ENCODE data around the gene PACS1. TPM values are rescaled to one million over a fixed set of nuclear protein-coding genes. Genes with fewer than 3 reads are reported as not detected.

PACS1 gene
- total RNA-seq, 1 donor from 2014 or later: 26.6 TPM

DNA sequence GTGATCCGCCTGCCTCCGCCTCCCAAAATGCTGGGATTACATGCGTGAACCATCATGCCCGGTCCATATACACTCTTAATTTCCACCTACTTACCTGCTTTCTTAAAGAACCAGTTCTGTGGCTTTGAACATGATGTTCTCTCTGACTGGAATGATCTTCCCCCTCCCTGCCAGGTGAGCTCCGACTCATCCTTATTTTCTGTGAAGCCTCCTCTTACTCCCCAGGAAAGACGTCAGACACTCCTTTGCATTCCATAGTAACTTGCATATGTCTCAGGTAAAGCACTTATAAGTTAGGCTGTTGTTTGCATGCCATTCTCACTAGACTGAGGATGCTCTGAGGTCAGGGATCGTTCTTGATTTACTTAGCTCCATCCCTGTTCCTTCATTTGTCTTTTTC lies 106.6 kb downstream of the PACS1 start:
- DNase-seq (ENCODE audit: low read depth): no peak

DNA sequence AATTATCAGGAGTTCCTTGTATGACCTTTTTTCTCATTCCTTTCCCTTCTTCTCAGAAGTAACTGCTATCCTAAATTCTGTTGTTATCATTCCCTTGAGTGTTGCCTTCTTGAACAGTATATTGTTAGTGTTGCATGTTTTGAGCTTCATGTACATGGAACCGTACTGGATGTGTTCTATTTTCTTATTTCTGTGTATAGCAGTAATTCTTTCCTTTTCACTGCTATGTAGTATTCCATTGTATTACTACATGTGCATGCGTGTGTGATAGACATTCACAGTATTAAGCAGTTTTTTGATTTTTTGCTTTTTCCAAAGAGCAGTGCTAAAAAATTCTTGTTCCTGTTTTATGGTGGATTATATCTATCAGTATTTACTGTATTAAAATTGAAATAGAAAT lies 108.1 kb downstream of the PACS1 start:
- DNase-seq (ENCODE audit: low read depth): no peak

DNA sequence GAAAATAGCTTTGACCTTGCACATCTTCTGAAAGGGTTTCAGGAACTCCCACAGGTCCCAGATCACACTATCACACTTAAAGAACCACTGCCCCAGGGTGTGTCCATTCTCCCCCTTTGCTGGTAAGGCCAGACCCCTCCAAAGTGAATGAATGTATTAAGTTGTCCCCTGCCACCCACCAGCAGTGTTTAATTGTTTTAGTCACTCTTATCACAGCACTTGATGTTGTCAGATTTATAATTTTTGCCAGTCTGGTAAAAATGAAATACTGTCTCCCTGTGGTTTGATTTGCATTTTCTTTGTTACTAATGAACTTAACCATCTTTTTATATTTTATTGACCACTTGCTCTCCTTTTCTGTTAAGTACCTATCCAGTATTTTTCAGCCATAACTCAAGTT lies 108.8 kb downstream of the PACS1 start:
- DNase-seq (ENCODE audit: low read depth): no peak

GRCh38 chr11:66181632-66182315 lies 111.7 kb downstream of the PACS1 start:
- no peak for DNase-seq (ENCODE audit: low read depth)

GRCh38 chr11:66183494-66184048 lies 113.5 kb downstream of the PACS1 start:
- DNase-seq (ENCODE audit: low read depth): no peak

GRCh38 chr11:66184728-66185127 lies 114.7 kb downstream of the PACS1 start:
- DNase-seq (ENCODE audit: low read depth): no peak

- DNase-seq (ENCODE audit: low read depth): no peak
Observed at GRCh38 chr11:66186470-66186869, 116.4 kb downstream of the PACS1 start.

DNA sequence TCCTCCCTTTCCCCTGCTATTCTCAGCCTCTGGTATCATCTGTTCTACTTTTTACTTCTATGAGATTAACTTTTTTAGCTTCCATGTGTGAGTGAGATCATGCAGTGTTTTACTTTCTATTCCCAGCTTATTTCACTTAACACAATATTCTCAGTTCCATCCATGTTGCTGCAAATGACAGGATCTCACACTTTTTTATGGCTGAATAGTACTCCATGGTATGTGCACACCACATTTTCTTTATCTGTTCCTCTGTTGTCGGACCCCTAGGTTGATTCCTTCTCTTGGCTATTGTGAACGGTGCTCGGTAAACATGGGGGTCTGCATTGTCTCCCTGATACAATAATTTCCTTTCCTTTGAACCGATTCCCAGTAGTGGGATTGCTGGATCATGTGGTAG lies 117.4 kb downstream of the PACS1 start:
- no peak for DNase-seq (ENCODE audit: low read depth)

DNA sequence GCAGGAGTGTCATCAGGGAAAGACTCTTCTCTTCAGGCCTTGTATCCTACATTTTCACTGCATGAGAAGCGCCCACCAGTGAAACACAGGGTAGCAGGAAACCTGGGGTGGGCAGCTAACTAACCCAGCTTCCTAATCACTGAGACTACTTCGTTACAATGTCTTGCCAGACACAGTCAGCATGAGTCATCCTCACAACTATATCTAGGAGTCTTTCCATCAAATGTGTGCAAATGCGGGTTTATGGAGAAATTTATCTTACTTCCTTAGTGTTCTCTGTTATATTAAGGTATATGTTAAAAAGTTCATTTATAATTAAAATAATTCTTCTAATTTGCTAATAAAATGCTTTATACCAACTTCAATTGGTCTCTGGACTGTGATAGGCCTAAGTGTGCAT lies 118.5 kb downstream of the PACS1 start:
- DNase-seq (ENCODE audit: low read depth): no peak

- DNase-seq (ENCODE audit: low read depth): no peak
Observed at GRCh38 chr11:66189031-66189745, 119.1 kb downstream of the PACS1 start.

DNA sequence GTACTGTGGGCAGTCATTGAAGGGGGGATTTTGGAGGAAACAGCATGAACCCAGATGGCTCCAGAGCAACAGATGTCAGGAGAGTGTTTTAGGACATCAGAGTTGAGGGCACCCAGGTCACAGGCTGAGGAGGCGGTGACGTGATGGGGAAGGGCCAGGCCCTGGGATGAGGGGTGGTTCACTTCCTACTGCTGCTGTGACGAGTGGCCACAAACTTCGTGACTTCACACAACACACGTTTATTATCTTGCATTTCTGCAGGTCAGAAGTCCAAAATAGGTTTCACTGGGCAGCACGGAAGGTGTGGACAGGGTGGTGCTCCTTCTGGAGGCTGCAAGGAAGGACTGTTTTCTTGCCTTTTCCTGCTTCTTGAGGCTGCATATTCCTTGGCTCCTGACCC lies 120.7 kb downstream of the PACS1 start:
- no peak for DNase-seq (ENCODE audit: low read depth)

DNA sequence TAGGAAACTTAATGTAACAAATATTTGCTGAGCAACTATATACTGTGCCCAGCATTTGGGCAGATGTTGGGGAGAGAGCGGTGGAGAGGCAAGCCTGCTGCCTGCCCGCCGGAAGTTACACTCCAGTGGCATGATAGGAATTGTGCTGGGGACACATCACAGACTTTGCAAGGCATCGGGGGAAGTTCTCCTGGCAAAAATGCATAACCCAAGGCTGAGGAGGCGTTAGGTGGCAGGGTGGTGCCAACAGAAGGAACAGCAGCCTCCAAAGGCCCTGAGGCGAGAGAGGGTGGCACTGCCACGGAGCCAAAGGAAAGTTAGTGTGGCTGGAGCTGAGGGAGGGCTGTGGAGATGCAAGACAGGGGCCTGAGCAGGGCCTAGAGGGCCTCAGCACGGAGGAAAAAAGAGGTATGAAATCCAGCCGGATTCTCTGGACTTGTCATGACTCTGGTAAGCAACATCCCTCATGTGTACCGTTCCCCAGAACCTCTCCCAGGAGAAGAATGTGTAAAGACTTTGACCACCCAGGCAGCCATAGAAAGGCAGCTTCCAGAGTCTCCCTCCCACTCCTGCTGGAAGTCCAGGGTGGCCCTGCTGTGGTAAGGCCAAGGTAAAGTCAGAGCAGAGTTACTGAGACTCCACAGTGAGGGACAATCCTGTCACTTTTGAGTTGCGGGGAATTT lies 122.2 kb downstream of the PACS1 start:
- no peak for DNase-seq (ENCODE audit: low read depth)

- no peak for DNase-seq (ENCODE audit: low read depth)
Observed at GRCh38 chr11:66194391-66194790, 124.3 kb downstream of the PACS1 start.

GRCh38 chr11:66195867-66196266 lies 125.8 kb downstream of the PACS1 start:
- DNase-seq (ENCODE audit: low read depth): no peak

- DNase-seq (ENCODE audit: low read depth): no peak
Observed at GRCh38 chr11:66203847-66204246, 133.8 kb downstream of the PACS1 start.

GRCh38 chr11:66204412-66204811 lies 134.3 kb downstream of the PACS1 start:
- no peak for DNase-seq (ENCODE audit: low read depth)

DNA sequence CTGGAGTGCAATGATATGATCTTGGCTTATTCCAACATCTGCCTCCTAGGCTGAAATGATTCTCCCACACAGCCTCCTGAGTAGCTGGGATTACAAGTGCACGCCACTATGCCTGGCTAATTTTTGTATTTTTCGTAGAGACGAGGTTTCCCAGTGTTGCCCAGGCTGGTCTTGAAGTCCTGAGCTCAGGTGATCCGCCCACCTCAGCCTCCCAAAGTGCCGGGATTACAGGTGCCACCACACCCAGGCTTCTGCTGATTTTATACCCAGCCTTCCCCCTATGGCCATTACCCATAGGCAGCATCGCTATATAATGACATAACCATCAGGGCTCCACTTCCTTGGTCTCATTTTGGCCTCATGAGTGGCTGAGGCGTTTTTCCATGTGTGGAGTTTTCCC lies 137.7 kb downstream of the PACS1 start:
- DNase-seq (ENCODE audit: low read depth): no peak

DNA sequence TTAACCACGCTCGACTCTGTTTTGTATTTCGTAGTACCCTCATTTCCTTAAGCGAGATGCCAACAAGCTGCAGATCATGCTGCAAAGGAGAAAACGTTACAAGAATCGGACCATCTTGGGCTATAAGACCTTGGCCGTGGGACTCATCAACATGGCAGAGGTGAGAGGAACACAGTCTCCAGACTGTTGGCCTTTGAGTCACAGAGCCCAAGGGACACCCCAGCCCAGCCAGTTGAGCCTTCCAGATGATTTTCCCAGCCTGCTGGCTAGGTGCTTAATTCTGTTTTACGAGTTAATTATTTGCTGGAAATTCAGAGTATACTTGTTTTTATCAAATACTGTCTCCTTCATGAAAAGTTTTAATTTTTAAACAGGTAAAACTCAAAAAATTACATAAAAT lies 141.0 kb downstream of the PACS1 start:
- no peak for DNase-seq (ENCODE audit: low read depth)

GRCh38 chr11:66216911-66217310 lies 146.8 kb downstream of the PACS1 start:
- no peak for DNase-seq (ENCODE audit: low read depth)

DNA sequence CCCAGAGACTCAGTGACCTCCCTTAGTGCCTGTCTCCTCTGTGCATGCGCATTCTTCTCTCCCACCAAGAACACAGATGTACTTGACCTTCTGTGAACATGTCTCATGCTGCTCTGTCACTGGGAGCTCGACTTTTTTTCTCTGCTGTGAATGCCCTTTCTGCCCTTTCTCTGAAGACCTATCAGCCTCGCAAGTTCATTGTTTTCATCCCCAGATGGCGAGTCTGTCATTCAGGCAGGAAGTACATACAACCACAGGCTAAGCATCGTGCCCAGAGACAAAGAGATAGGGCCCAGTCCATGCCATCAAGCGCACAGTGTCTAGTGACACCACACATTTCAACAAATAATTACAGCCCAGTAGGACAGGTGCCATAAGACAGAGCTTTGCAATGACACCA lies 148.0 kb downstream of the PACS1 start:
- no peak for DNase-seq (ENCODE audit: low read depth)

DNA sequence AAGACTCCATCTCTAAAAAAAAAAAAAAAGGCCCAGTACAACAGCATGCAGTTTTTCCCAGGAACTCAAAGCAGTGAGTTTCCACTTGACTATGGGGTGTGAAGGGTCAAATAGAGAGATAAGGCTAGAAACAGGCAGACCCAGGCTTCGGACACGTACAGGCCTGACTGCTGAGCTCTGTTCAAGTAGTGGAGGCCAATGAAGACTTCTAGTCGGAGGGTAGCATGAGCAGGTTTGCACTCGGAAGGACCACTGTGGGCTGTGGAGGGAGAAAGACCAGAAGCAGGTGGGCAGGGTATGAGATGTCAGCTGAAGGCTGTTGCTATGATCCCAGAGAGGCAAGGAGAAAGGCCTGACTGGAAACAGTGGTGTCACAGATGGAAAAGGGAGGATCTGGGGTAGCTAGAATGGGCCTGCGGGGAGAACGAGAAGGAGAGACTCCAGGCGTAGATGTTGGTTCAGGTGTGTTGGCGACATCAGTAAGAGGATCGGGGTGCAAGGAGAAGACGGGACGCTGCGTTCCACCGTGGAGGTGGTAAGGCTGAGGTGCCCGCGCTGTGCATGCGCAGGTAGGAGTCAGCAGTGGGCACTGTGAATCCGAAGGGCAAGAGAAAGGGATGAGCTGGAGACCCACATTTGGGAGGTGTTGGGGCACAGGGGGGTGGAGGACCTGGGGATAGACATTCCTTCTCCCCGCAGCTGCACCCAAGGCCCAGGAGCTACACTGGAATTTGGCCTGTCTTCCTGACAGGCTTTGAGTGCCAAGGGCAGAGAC lies 149.0 kb downstream of the PACS1 start:
- no peak for DNase-seq (ENCODE audit: low read depth)
